CD4-positive, alpha-beta T cell treated with Interleukin-2 at 100 ng/mL for 4 hours (primary cell): ENCODE data around the gene ZBTB8A.
"Not testable (repeated sequence)": the region's sequence is repeated elsewhere in the genome, so short reads cannot be mapped to it uniquely, and the experiment has no call there.

Source experiments
- DNase-seq: peaks from one replicate; pipeline ENCODE4 v3.0.0-alpha.2; 2020; ENCODE audit warnings: low spot score

Gene ZBTB8A

DNA sequence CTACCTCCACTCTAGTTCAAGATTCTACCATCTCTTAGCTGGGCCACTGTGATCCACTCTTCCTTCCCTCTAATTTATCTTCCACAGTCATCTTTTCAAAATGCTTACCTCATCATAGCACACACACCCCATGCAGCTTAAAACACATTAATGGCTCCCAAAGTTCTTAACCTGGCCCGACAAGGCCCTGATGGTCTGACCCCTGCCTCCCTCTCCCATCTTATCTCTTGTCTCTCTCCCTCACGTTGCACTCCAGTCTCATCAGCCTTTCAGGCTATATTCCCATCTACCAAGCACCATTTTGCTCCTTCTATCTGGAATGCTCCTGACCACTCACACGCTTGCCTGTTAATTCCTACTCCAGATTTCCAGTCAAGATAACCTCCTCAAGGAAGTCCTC, 2.5 kb upstream of the ZBTB8A start:
- no peak for DNase-seq

DNA sequence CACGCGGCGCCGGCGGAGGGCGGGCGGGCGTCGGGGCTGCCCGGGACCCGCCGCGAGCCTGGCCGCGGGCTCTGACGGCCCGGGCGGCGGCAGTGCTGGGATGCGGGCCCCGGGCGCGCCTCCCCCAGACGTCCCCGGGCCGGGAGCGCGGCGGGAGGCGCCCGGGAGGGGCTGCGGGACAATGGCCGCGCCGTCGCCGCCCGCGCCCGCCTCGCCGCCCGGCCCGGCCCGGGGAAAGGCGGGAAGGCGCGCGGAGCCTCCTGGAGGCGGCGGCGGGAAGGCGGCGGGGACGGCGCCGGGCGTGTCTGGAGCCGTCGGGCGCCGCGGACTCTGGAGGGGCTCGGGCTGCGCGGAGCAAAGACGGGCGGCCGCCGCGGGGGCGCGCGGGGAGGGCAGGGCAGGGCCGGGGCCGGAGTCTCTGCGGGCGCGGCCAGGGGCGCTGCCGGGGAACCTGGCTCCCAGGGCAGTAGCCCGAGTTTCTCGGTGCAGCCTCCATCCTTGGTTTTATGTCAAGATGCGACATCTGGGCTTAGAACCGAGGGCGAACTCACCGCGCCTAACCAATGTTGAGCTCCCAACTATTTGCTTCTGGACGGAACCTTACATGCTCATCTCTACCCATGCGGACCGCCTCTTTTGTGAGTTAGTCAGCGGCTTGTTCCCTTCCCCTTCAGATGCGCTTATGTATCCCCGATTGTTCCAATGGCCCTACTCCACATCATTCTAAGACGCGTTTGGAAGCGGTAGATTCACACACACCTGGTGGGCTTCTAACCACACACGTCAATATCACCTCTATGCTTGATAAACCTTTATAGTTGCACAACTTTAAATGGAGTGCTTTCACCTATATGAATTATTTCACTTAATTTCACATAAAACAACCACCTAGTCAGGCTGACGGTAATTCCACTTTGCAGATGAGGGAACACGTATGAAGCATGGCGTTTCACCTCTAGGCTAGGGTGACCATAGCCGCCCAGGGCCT, 651 bp downstream of the ZBTB8A start:
- no peak for DNase-seq

DNA sequence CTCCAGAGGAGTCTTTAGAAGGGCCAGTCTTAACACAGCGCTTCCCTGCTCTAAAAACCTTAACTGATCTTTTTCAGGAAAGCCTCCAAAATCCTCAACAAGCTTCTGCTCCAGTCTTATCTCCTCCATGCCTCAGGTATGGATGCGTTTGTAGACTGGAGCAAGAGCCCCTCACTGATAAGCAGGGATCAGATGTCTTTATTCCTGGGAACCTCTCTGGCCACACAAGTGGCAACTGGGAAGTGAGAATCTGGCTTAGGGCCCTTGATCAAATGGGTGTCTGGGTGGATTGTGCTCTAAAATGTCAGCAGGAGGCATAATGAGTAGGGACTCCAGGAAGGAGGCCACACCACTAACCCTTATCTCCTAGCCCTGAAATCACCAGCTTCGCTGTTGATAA, 1.4 kb downstream of the ZBTB8A start:
- no peak for DNase-seq

DNA sequence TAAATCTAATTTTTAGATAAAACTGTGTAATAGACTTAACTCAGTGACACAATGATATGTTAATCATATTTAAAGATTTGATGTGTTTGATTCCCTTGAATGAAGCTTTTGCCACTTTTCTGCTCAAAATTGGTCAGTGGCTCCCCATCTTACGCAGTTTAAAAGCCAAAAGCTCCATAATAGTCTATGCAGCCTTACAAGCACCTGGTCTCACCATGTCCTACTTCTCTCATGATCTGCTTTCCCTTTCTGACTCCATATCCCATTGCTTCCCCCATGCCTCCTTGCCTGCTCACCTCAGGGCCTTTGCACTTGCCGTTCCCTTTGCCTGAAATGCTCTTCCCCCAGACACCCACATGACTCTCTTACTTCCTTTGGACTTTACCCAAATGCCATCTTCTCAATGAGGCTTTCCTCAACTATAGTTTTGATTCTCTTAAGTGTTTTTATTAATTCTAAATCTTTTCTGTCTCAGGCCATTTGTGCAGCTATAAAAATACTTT, 1.9 kb downstream of the ZBTB8A start:
- no peak for DNase-seq

DNA sequence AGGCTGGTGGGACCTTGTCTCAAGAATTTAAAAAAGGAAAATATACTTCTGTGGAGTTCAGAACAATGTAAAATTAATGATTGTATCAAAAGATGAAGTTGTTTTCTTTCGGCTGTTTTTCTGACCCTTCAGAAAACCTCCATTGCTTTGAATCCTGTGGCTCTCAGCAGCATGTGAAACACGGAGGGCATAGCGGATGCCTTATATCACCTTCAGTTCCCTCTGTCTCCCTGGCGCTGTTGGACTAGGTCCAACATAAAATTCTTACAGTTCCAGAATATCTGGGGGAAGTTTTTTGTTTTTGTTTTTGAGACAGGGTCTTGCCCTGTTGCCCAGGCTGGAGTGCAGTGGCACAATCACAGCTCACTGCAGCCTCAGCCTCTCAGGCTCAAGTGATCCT, 7.4 kb downstream of the ZBTB8A start:
- DNase-seq, result no peak

DNA sequence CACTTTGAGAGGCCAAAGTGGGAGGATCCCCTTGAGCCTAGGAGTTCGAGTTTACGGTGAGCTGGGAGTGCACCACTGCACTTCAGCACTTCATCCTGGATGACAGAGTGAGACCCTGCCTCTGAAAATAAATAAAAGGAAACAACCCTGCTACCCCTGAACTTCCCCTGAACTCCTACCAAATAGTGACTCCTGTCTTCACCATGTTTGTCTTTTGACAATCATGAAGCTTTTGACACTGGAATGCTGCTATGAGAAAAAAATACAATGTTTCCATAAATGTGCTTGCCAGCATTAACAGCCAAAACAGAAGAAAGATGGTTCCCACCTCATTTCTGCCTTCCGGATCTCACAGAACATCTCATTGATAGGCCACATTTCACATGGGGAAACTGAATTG, 10.4 kb downstream of the ZBTB8A start:
- no peak for DNase-seq

DNA sequence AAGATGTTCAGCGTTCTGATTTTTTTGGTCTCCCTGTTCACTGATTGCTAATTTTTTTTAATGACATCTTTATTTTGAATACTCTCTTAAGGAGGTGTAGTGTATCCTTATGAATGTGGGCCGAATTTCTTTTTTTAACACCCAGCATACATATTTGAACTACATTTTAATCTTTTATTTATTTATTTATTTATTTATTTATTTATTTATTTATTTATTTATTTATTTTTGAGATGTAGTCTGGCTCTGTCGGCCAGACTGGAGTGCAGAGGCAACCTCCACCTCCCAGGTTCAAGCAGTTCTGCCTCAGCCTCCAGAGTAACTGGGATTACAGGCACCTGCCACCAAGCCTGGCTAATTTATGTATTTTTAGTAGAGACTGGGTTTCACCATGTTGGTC, 15.1 kb downstream of the ZBTB8A start:
- no peak for DNase-seq

DNA sequence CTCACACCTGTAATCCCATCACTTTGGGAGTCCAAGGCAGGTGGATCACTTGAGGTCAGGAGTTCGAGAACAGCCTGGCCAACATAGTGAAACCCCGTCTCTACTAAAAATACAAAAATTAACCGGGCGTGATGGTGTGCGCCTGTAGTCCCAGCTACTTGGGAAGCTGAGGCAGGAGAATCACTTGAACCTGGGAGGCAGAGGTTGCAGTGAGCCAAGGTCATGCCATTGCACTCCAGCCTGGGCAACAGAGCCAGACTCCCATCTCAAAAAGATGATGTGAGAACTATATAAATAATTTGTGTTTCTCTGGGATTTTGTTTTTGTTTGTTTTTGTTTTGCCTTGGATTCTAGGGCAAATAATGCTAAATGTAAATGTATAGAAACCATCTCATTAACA, 17.8 kb downstream of the ZBTB8A start:
- DNase-seq, result not testable (repeated sequence)

DNA sequence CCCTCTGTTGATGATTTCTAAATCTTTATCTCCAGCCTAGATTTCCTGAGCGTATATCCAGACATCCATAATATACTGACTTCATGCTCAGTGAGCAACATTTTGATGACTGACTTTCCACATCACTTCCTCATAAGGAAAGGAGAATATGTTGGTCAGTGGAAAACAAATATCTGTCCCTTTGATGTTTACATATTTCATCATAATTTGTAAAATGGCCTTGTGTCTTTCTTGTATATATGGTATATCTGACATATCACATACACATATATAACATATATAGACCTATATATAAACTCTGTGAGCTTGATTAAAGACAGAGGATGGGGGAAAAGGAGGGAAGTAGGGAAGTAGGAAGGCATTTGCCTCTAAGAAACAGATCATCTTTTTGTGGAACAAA, 18.6 kb downstream of the ZBTB8A start:
- no peak for DNase-seq

DNA sequence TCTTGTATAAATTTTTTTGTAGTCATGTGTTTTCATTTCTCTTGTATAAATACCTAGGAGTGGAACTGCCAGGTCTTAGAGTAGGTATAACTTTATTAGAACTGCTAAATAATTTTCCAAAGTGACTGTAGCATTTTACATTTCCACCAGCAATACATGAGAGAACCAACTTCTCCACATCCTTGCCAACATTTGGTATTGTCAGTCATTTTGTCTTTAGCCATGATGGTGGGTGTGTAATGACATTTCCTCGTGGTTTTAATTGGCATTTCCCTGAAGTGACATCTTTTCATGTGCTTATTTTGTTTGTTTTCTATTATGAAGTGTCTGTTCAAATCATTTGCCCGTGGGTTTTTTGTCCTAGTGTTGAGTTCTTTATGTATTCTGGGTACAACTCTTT, 29.7 kb downstream of the ZBTB8A start:
- no peak for DNase-seq

DNA sequence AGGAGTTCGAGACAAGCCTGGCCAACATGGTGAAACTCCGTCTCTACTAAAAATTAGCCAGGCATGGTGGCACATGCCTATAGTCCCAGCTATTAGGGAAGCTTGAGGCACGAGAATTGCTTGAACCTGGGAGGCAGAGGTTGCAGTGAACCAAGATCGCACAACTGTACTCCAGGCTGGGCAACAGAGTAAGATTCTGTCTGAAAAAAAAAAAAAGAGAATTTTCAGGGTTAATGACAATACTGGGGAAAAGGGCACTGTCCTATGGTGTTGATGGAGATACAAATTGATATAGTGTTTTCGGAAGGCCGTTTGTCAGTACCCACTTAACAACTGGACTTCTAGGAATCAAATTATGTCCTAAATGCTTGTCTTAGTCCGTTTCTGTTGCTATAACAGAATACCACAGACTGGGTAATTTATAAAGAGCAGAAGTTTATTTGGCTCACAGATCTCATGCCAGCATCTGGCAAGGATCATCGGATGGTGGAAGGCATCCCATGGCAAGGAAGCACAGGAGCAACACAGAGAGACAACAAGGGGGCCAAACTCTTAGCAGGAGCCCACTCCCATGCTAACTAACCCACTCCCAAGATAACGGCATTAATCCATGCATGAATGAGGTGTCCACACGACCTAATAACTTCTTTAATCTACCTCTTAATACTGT, 41.3 kb downstream of the ZBTB8A start:
- DNase-seq, result no peak

DNA sequence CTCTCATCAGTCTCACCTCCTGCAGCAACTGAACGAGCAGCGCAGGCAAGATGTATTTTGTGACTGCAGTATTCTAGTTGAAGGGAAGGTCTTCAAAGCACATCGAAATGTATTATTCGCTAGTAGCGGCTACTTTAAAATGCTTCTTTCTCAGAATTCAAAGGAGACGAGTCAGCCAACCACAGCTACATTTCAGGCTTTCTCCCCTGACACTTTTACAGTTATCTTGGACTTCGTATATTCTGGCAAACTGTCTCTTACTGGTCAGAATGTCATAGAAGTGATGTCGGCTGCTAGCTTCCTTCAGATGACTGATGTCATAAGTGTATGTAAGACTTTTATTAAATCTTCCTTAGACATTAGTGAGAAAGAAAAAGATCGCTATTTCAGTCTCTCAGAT, 53.7 kb downstream of the ZBTB8A start:
- no peak for DNase-seq

DNA sequence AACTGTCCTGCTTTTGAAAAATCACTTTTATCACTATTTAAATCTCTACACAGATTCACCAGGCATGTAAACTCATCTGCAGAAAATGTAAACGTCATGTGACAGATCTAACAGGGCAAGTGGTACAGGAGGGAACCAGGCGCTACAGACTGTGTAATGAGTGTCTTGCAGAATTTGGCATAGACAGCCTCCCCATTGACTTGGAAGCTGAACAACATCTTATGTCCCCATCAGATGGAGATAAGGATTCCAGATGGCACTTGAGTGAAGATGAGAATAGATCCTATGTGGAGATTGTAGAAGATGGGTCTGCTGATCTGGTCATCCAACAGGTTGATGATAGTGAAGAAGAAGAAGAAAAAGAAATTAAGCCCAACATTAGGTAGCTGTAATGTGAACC, 60.8 kb downstream of the ZBTB8A start:
- DNase-seq, result no peak

DNA sequence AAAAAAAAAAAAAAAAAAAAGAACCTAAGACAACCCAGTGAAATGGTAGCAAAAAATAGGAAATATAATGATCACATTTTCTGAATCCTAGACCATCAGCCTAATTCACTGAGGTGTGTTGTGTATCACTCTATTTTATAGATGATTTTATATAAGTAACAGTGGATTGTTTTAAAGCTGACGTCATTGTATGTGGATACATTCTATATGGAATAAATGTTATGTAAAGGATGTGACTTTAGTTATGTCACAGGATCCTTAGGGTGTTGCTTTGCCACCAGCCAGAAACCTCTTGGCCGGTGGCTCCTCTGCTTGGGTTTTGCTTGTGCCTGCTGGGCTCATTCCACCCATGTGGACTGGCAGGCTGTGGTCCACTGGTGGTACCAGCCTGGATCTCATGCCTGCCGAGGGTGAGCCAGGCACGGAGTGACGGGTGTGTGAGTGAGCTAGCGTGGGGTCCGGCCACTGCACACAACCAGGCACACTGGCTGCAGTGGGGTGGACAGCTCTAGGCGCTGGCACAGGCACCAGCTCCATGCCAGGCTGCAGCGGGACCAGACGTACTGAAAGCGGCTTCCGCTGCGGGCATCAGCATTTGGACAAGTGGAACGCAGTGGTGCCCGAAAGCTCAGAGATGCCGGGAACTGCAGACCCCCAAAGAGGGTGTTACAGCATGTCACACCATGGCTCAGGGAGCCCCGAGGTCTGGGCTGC, 66.6 kb downstream of the ZBTB8A start:
- no peak for DNase-seq

DNA sequence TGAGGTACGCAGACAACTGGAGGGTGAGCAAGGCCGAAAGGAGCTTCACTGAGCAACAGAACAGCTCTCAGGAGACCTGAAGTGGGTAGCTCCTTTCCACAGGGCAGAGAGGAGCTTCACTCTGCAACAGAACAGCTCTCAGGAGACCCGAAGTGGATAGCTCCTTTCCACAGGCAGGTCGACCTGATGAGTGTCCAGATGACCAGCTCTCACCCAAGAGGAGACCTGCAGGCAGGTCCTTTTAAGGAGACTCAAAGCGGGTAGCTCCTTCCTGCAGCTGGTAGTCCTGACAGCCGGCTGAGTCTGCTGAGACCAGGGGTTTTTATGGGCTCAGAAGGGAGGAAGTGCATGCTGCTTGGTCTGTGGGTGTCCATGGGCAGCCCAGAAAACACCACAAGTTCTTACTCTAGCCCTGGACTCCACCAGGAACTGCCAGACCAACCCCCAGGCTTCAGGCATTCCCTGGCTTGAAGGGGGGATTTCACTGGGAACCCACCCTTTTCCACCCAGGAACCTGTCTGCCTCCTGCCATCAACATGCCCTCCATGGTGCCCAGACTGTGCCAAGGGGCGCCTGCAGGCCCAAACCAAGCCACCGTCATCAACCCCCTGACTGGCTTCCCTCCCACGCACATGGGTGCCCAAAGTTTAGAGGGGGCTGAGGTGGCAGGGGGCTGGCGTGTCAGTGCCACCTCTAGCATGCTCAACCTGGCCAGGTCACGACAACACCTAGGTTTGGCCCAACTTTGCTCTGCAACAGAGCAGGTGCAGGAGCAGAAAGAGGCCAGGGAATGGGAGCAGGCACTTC, 67.5 kb downstream of the ZBTB8A start:
- no peak for DNase-seq

DNA sequence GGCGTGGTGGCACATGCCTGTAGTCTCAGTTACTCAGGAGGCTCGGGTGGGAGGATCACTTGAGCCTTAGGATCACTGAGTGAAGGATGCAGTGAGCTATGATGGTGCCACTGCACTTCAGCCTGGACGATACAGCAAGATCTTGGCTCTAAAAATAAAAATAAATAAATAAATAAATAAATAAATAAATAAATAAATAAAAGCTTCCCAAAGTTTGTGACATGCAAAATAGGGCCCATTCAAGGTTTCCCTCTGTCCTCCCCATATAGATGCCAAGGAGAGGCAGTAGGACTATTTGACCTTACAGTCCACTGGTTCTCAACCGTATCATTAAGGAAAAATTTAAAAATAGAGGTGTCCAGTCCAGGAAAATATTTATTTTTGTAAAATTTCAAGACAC, 70.0 kb downstream of the ZBTB8A start:
- no peak for DNase-seq

DNA sequence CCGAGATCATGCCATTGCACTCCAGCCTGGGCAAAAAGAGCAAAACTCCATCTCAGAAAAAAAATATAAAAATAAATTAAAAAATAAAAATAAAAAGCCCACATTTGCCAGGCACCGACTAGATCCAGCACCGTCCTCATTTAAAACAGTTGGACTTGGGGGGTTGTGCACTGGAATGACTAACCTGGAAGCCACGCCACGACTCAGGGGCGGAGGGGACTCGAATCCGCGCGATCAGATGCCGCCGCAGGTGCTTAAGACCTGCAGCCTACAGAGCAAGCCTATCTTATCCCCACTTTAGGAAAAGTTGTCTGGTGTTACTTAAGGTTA, 72.6 kb downstream of the ZBTB8A start:
- no peak for DNase-seq

DNA sequence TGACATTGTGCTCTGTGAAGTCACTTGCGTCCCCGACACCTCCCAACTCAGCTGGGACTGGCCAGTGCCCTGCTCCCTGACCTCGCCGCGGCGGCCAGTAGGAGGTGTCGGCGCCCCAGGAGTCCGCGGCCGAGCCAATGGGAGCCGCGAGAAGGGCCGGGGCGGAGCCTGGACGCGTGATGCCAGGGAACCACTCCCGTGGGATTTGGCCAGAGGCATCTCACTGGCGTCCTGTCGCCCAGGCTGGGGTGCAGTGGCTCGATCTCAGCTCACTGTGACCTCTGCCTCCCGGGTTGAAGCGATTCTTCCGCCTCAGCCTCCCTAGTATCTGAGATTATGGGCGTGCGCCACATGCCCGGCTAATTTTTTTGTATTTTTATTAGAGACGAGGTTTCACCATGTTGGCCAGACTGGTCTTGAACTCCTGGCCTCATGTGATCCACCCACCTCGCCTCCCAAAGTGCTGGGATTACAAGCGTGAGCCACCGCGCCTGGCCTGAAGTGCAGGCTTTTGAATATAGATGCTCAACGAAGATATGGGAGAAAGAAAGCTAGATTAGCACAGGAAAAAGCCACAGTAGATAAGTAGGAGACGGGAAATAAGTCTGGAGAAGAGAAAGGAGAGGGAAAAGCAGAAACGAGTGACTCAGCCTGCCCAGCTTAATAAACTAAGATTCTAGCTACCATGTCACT, 73.1 kb downstream of the ZBTB8A start:
- DNase-seq, result peak; percentile 32

DNA sequence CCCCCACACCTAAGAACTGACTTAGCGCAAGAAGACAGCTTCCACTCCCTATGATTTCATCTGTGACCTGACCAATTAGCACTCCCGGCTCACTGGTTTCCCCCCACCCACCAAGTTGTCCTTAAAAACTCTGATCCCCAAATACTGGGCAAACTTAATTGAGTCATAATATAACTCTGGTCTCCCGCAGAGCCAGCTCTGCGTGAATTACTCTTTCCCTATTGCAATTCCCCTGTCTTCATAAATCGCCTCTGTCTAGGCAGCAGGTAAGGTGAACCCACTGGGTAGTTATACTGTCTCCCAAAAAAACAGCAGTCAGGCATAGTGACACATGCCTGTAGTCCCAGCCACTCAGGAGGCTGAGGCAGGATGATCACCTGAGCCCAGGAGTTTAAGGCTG, 74.2 kb downstream of the ZBTB8A start:
- DNase-seq, result no peak

DNA sequence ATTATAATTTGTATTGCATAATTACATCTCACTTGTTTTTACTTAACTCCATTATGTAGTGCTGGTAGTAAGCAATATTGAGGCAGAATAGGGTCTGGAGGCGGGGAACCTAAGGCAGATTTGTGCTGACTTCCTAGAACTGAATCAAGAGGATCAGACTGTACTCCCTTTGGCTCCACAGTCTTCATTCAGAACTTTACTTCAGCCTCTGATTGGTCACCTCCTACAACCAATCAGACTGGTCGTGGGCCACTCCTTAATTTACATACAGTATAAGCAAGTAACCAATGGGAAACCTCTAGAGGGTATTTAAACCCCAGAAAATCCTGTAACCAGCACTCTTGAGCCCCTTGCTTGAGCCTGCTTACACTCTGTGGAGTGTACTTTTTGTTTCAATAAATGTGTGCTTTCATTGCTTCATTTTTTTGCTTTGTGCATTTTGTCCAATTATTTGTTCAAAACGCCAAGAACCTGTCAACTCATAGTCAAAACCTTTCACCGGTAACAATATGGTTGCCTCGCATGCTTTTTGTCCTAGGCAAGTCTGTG, 79.5 kb downstream of the ZBTB8A start:
- no peak for DNase-seq
